GM20000 (cell line): ENCODE measurements around the gene SPATA33.

Source experiments
- DNase-seq: peaks from one replicate; pipeline ENCODE4 v3.0.0; 2012; ENCODE audit warnings: low spot score
- CTCF ChIP-seq: IDR thresholded peaks from 2 replicates; pipeline ENCODE4 v1.5.1; 2012; ENCODE audit warnings: mild to moderate bottlenecking, control low read depth; ENCODE audit errors: extremely low read depth, missing control alignments

Gene SPATA33

GRCh38 chr16:89700100-89700648, 42.5 kb downstream of the SPATA33 start:
- DNase-seq = peak; percentile 99
- TF ChIP-seq CTCF = peak; percentile 64

GRCh38 chr16:89700649-89701424, 43.2 kb downstream of the SPATA33 start:
- TF ChIP-seq CTCF = peak; percentile 24
- peak; percentile 72 for DNase-seq

- TF ChIP-seq CTCF = peak; percentile 43
- DNase-seq = peak; percentile 99
Measured at GRCh38 chr16:89701425-89702406, 44.1 kb downstream of the SPATA33 start, which contains the start of gene SPATA2L. SPATA2L (minus strand) TSS chr16:89701705; CDS start chr16:89701232, 473 bp downstream.

- no peak for DNase-seq
- no peak for TF ChIP-seq CTCF
Measured at GRCh38 chr16:89704281-89704680, 46.6 kb downstream of the SPATA33 start.

GRCh38 chr16:89705006-89705405, 47.4 kb downstream of the SPATA33 start:
- TF ChIP-seq CTCF = no peak
- no peak for DNase-seq

- no peak for DNase-seq
- TF ChIP-seq CTCF = no peak
Measured at GRCh38 chr16:89706518-89707260, 49.1 kb downstream of the SPATA33 start.
